ENCODE measurements around the gene NT5C1A.
A peak's percentile ranks its signal among the peaks of the same experiment; 100 is the strongest.

NT5C1A gene

DNA sequence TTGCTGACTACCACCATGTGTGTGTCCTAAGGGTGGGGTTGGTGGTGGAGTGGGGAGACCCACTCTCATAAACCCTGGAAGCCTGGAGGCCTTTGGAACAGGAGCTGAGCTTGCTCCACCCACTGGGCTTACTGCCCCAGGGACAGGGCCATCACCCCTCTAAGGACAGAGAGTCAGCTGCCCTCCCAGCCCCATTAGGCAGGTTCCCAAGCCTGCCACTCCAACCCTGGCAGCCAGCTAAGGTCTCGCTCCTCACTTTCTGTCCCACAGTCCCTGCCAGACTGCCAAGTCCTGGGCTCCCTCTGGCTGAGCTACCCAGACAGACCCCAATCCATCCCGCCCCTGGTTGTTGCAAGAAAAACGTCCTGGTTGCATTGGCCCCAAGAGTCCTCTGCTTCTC lies 3.8 kb downstream of the NT5C1A start:
- intact Hi-C loops (cut with DNase I), result no loop called here
- no peak for DNase-seq

DNA sequence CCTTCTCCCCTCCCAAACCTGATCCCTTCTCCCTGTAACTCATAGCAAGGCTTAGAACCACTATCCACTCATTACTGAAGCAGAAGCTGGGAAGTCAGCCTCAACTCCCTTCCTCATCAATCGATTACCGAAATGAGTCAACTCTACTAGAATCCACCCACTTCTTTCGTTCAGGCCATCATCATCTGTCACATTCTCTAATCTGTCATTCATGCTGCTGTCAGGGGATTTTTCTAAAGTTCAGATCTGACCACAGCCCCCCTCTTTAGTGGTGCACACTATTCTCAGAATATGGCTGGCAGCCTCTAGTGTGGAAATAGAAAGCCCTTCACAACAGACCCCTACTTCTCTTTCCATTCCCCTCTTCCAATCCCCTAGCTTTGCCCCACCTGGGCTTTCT lies 5.1 kb downstream of the NT5C1A start:
- DNase-seq, result no peak
- intact Hi-C loops (cut with DNase I), result no loop called here

DNA sequence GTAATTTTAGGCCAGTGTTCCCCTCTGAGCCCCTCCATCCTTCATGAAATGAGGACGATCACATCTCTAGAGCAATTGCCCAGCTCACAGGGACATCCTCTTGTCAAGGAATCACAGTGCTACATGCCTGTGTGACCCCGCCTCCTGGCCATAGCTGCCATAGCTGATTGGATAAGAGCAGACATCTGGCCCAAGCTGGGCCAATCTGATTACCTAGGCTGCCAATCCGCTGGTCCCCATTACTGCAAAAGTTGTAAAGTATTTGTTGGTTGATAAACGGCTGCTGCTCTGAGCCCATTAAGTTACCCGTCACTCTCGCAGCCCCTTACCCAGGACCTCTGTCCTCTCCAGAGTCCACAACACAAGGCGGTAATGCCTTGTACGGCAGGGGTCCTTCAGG lies 8.3 kb downstream of the NT5C1A start:
- intact Hi-C loops (cut with DNase I), result no loop called here

DNA sequence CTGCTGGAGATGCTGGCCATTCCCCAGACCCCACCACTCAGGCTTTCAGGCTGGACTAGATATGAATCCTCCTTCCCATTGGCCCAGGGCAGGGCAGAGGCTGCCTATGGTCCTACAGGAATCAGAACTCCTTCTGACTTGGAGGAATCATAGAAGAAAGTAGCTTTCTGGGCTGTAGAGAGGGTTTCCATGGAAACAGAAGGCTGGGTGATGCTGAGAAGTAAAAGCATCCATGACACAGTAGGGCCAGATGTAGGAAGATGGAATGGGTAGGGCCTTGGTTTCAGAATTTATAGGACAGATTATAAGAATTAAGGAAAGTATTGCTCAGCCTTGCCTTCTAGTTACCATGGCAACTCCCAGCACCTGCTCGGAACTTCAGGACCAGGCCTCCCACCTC lies 9.0 kb downstream of the NT5C1A start:
- no peak for DNase-seq
- intact Hi-C loops (cut with DNase I), result no loop called here

More for the DNA sequence above, 8.3 kb downstream of the NT5C1A start:
- DNase-seq, result no peak

DNA sequence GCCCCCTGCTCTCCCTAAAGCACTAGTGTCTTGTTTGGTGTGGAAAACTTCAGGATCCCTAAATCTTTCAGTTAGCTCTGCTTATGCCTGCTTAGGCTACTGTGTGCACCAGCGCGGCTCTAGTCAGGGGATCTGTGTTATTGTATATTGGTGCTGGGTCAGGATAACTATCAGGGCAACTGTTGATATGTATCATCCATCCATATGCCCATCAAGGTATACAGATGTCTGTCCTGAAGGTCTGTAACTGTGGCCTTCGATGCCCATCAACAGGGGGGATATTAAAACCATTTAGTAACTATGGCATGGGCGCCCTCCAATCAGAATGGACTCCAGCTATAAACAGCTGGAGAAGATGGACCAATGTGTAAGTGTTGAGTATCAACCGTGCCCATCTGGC lies 12.4 kb downstream of the NT5C1A start:
- peak in 1 of 10 donors; percentile 2 for DNase-seq
- intact Hi-C loops (cut with DNase I), result no loop called here

DNA sequence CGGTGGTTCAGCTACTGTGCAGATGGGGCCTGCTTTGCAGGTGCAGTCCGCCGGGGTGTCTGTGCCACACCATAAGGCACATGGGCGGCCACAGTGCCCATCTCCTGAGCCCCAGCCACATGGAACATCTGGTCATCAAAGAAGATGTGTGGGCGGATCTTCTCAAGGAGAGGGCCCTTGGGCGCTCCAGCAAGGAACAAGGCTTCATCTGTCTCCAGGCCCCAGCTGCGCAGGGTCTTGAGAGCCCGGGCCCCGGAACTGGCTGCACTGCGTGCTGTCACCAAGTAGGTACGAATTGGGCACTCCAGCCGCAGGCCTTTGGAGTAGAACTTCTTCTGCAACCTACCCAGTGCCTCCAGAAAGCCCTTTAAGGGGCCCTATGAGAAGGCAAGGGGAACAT lies 12.8 kb downstream of the NT5C1A start:
- intact Hi-C loops (cut with DNase I), result no loop called here
- no peak for DNase-seq

DNA sequence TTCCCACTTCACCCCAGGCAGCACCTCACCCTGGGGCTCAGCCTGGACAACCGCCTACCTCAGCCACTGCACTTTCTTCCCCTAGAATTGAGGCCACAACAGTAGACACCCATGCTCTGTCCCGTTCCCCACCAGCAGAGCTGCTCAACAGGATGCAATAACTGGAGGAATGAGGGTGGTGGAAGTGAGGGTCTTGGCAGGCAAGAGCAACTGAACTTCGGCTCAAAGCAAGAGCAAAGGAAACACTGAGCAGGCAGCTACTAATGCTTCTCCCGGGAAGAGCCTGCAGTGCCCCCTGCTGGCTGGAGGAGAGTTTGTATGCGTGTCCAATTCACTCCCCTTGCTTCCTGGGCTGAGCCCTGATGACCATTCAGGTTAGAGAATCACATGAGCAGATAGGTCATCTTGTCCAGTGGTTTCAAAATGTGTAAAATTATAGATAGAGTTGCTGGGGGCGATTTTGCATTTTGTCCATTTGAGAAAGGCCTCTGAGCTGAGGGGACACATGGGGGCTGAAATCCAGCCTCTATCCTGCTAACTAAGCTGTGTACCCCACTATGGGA lies 13.9 kb downstream of the NT5C1A start:
- intact Hi-C loops (cut with DNase I), result no loop called here
- peak in 7 of 10 donors; percentile 50 to 94 (median 59) for DNase-seq

DNA sequence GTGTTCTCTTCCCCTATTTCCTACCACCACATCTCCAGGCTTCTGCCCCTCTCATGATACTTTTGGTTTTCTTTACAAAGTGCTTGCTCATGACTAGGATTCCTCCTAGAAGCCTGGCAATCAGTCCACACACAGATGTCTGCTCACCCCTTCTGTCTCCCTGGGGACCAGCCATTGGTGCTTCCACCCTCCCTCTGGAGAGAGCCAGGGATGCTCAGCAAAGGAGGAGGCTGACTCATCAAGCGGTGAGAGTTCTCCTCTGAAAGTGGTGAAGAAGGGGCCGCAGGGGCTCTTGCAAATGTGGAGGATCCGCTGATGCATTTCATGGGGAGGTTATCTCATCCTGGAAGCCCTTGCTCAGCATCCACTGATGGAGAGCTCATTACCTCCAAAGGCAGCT lies 14.5 kb downstream of the NT5C1A start:
- intact Hi-C loops (cut with DNase I), result no loop called here
- peak in 2 of 10 donors; percentile 29 to 91 for DNase-seq

DNA sequence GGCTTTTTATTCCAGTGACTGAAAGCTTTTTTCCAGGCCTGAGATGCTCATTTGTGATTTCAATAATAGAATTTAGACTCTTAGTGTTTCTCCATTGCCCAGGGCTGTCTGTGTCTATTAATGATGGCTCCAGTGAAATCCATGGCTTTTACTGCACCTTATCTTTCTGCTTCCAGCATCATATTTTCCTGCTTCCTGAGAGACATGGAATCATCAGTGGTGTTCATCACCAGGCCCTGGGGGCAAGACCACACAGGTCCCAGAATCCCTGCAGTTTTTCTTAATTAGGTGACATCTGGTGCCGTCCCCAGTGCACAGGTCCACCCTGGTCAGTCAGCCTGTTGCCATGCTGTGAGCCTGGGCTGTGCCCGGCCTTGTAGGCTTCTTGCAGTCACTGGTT lies 15.5 kb downstream of the NT5C1A start:
- DNase-seq, result no peak
- intact Hi-C loops (cut with DNase I), result no loop called here

DNA sequence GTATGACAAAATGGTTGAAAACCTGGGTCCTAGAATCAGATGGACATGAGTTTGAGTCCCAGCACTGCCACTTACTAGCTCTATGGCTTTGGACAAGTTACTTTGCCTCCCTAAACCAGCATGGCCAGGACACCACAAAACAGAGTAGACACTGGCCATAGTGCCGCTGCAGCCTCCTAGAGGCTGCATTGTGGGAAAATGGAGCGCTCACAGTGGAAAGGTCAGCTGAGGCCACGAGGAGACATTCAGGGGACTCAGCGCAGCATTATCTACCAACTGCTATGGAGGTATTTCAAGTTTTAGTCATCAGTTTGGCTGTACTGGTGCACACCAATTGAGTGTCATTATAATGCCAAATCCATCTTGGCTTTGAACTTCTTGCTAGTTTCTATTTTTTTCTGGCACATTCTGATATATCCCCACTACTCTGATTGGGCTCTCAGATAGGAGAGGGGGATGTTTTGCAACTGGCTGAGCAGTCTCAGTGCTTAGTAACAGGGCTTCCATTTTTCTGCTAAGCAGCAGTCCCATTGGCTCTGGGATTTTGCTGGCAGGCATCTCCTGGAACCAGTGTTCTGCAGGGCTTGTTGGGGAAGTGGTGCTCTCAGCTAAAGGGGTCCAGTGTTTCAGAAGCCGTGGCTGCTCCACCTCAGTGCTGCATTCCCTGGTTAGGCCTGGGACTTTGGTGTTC lies 16.2 kb downstream of the NT5C1A start:
- intact Hi-C loops (cut with DNase I), result no loop called here
- DNase-seq, result peak in 1 of 10 donors; percentile 21

DNA sequence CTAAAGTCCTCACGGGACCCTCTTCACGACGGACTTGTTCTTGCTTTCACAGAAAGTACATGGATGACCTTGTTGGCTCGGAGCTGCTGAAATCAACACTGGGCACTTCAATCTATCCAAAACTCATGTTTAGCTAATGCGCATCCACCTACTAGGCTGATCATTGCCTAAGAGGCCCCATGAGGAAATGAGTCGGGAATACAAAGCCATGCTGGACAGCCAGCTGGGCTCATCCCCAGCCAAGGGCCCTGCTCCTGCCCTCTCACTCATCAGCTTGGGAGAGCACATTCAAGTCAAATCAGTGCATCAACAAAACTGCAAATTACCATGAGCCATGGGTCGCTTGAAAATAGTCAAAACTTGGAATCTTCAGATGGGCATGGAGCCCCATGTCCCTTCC lies 17.6 kb downstream of the NT5C1A start:
- intact Hi-C loops (cut with DNase I), result no loop called here
- peak in 1 of 10 donors; percentile 70 for DNase-seq

DNA sequence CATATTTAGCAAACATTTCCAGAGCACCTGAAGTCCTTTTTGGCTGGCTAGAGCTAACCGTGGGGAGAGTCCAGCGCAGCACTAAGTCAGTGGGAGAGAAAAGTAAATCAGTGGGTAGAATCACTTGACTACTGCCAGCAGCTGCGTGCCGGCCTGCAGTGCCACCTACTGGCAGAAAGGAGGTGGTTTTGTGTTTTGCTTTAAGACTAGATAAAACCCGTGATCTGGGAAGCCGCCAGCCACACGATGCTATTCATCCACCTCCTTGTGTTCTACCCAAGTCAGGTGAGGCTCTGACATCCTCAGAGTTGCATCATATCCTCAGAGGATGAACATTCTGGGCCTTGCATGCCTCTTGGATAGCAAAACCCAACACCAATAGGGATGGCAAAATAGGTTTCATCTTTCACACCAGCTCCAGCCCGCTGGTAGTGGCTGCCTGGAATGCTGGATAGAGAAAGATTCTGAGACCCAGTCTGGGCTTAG lies 18.3 kb downstream of the NT5C1A start:
- intact Hi-C loops (cut with DNase I), result loop anchor here (1.0 kb wide), 1 partner anchor 47 kb away; no protein-coding TSS in a partner anchor
- DNase-seq, result peak; percentile 60 to 97 (median 83)

DNA sequence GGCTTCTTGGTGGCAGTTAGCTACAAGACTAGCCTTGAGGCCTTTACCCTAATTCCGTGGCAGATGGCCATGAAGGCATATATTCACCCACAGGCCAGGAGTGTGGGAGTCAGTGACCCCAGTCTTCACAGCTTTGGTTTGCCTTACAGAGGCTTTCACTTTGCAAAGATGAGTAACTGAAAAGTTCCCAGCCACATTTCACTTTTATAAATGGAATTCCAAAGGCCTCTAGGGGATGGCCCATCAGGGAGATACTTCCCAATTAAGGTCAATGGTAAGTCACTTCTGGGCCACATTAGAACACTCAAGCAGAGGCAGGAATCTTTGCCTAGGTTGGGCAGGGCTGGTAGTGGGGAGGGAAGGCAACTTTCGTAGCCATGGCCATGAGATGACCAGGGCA lies 19.4 kb downstream of the NT5C1A start:
- intact Hi-C loops (cut with DNase I), result no loop called here

DNA sequence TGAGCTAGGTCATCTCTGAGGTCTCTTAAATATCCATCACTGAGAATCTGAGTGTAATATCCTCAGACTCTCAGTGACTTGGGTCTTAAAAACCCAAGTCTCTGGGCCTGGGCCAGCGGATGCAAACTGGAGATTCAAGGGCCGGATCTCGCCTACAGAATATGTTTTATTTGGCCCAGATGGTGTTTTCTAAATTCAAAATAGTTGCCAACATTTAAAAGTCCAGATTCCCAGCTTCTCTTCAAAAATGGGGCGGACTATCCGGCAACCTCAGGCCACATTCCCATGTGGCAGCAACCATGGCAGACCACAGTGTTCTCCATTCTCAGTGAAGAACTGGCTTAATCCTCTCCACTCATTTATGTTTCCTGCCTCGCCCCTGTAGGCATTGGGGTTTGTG lies 19.8 kb downstream of the NT5C1A start:
- intact Hi-C loops (cut with DNase I), result no loop called here
- DNase-seq, result peak in 1 of 10 donors; percentile 55

More for the DNA sequence above, 19.4 kb downstream of the NT5C1A start:
- DNase-seq, result no peak

DNA sequence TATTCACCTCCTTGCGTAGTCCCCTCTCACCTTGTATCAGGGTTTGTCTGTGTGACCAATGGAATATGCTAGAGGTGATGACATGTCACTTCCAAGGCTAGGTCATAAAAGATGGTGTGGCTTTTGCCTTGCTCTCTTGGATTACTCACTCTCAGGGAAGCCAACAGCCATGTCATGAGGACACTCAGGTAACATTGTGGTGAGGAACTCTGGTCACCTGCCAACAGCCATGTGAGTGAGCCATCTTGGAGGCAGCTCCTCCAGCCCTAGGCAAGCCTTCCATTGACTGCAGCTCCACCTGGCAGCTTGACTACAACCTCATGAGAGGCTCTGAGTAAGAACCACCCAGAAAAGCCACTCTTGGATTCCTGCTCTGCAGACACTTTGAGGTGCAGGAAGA lies 21.5 kb downstream of the NT5C1A start:
- intact Hi-C loops (cut with DNase I), result no loop called here
- DNase-seq, result peak in 1 of 10 donors; percentile 4

DNA sequence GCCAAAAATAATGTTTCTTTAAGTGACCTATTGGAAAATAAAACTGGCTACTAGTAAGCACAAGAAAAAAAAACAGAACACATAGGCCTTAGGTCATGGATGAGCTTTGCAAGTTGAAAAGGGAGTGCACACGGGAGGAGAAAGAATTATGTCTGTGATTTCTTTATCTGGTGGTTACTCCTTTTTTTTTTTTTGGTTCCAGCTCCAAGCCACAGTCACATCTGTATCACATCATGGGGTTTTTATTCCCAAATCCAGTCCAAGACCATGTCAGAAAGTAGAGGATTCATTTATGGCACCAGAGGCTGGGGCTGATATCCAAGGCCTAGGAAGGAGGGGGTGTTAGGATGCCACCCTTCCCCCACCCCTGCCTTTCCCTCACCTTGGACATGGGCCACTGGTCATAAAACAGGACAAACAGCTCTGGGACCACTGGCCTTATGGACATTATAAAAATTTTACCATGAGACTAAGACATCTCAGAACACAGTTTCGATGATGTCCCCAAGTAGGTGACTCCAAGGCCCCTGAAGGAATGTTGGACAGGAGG lies 22.2 kb downstream of the NT5C1A start:
- peak in 1 of 10 donors; percentile 7 for DNase-seq
- intact Hi-C loops (cut with DNase I), result no loop called here

DNA sequence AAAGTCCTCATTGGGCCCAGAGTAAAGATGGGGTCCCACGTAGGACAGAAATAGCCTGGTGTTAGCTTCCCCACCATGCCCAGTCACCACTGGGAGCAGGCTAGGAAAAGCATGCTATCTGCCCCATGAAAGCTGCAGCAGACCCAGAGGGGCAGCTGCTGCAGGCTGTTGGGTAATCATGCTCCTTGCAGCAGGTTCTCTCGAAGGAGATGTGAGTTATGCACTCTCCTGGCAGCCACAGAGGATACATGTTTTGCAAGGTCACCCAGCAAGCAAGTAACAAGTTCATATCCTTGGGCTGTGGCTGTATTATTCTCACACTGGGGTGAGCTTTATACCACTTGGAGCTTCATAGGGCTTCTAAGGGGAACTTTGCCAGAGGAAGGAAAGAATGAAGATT lies 23.4 kb downstream of the NT5C1A start:
- DNase-seq, result peak in 1 of 10 donors; percentile 17

DNA sequence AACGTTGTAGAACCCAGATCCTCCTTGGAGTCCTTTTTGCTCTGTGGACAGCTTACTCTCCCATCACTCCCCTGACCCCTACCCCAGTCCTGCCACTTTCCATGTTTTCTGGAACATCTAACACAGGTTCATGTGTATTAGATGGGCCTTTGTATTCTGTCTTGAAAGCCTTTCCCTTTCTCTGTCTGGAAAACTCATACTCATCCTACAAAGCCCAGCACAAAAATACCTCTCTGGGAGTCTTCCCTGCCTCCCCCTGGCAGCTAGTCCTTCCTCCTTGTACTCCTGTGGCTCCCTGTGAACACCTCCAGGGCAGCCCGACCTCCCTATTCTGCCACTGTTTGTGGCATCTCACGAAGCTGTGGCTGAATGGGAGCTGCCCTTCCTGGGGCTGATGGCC lies 24.7 kb downstream of the NT5C1A start:
- DNase-seq, result no peak
- intact Hi-C loops (cut with DNase I), result no loop called here

More for the DNA sequence above, 23.4 kb downstream of the NT5C1A start:
- intact Hi-C loops (cut with DNase I), result no loop called here

DNA sequence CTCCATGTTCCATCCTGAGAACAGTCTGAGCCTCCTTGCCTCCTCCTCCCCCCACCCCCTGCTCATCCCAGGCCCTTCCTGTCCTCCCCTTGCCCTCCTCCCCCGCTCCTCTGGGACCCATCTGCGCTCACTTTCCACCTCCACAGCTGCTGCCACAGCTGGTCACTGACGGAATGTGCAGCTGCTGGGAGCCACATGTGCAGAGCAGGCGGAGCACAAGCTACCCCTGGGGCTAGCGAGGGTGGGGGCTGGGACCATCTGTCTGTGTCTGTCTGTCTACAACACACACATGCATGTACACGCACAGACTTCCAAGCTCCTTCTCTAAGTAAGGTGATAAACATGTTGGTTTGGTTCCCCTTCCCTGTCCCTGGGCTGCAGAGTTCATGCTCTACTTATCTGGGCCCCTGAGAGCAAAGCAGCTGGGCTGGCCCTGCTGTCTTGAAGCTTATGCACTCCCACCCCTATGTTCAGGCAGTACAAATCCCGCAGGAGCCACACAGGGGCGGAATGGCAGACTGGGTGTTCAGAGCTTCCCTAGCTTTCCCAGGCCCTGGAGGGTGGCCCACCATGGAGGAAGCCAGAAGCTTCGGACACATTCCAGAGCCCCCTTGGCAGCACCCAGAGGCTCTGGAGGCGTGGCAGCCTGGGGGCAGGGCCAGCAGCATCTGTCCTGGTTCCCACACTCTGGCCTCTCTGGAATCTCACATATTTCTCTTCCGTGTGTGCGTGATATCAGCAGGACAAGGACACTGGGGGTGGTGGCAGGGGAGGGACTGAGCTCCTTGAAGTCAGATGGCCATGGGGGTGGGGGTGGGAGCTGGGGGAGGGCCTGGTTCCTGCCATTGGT lies 25.4 kb downstream of the NT5C1A start:
- intact Hi-C loops (cut with DNase I), result no loop called here

DNA sequence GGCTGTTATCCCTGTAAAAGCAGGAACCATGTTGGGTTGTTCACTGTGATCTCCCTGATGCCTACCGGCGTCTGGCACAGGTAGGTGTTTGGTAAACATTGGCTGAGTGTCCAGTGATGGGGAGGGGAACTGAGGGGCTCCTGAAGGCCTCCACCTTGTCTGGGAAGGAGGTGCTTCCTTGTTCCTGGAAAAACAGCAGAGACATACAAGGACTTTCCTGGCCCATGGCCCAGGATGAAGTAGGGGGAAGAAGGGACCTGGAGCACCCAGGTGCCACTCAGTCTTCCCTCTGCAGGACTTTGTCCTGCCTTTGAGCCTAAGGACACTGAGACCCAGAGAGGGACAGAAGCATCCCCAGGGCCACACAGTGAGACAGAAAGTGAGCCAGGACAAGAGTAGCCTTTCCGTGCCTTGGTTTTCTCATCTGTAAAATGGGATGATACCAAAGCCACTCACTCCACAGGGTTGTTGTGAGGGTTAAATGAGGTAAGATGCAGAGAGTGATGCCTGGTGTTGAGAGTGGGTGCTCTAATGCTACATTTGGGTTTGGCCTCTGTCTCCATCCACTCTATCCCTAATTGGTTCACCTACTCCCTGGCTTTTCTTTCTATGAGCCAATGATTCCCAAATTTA lies 26.4 kb downstream of the NT5C1A start:
- DNase-seq, result peak in 1 of 10 donors; percentile 26
- intact Hi-C loops (cut with DNase I), result no loop called here

More for the DNA sequence above, 25.4 kb downstream of the NT5C1A start:
- DNase-seq, result peak in 2 of 10 donors; percentile 59 to 67

All from posterior cingulate gyrus (tissue), 11 donors.